ENCODE data around the gene C3orf20. TPM values are rescaled to one million over a fixed set of nuclear protein-coding genes. Genes with fewer than 3 reads are reported as not detected.

The C3orf20 gene
- total RNA-seq, 1 donor from 2014 or later, result 0.13 TPM

- Histone ChIP-seq H3K36me3 (ENCODE audit: control insufficient read depth, insufficient read depth, low read length) (no peaks in the 10 kb centered on the region), H3K4me3 (ENCODE audit: low read depth, low read length) (no peak overlapping the region), H3K27me3 (ENCODE audit: control insufficient read depth, insufficient read depth, low read length) (peaks cover 32% of the 10 kb centered on the region)
- no peak for TF ChIP-seq CTCF (IDR thresholded peaks at IDR 0.05; ENCODE audit: insufficient read depth, low read length, poor library complexity, severe bottlenecking)
- DNase-seq (ENCODE audit: low read depth), result no peak
These were observed 129.3 kb downstream of the C3orf20 start for GRCh38 chr3:14803981-14804834.

- Histone ChIP-seq H3K36me3 (ENCODE audit: control insufficient read depth, insufficient read depth, low read length) (no peaks in the 10 kb centered on the region), H3K4me3 (ENCODE audit: low read depth, low read length) (no peak overlapping the region), H3K27me3 (ENCODE audit: control insufficient read depth, insufficient read depth, low read length) (peaks cover 42% of the 10 kb centered on the region)
- no peak for DNase-seq (ENCODE audit: low read depth)
- TF ChIP-seq CTCF (IDR thresholded peaks at IDR 0.05; ENCODE audit: insufficient read depth, low read length, poor library complexity, severe bottlenecking), result no peak
These were observed 130.2 kb downstream of the C3orf20 start for GRCh38 chr3:14804835-14805780.

- peaks cover 49% of the 10 kb centered on the region for H3K27me3 ChIP-seq (ENCODE audit: control insufficient read depth, insufficient read depth, low read length)
- H3K36me3 ChIP-seq (ENCODE audit: control insufficient read depth, insufficient read depth, low read length), result no peaks in the 10 kb centered on the region
- H3K4me3 ChIP-seq (ENCODE audit: low read depth, low read length), result no peak overlapping the region
- TF ChIP-seq CTCF (IDR thresholded peaks at IDR 0.05; ENCODE audit: insufficient read depth, low read length, poor library complexity, severe bottlenecking), result no peak
- DNase-seq (ENCODE audit: low read depth), result no peak
These were observed 131.1 kb downstream of the C3orf20 start for GRCh38 chr3:14805961-14806537.

- Histone ChIP-seq H3K4me3 (ENCODE audit: low read depth, low read length) (no peak overlapping the region), H3K27me3 (ENCODE audit: control insufficient read depth, insufficient read depth, low read length) (peaks cover 53% of the 10 kb centered on the region), H3K36me3 (ENCODE audit: control insufficient read depth, insufficient read depth, low read length) (no peaks in the 10 kb centered on the region)
- TF ChIP-seq CTCF (IDR thresholded peaks at IDR 0.05; ENCODE audit: insufficient read depth, low read length, poor library complexity, severe bottlenecking), result no peak
- no peak for DNase-seq (ENCODE audit: low read depth)
These were observed 131.8 kb downstream of the C3orf20 start for GRCh38 chr3:14806641-14807263.

GRCh38 chr3:14808025-14808424, 133.1 kb downstream of the C3orf20 start:
- DNase-seq (ENCODE audit: low read depth), result no peak
- Histone ChIP-seq H3K36me3 (ENCODE audit: control insufficient read depth, insufficient read depth, low read length) (no peaks in the 10 kb centered on the region), H3K4me3 (ENCODE audit: low read depth, low read length) (no peak overlapping the region), H3K27me3 (ENCODE audit: control insufficient read depth, insufficient read depth, low read length) (peaks cover 51% of the 10 kb centered on the region)
- no peak for TF ChIP-seq CTCF (IDR thresholded peaks at IDR 0.05; ENCODE audit: insufficient read depth, low read length, poor library complexity, severe bottlenecking)

Measured in kidney epithelial cell (primary cell).